Activated CD8-positive, alpha-beta memory T cell treated with anti-CD3 and anti-CD28 coated beads for 4 hours (primary cell): ENCODE results near the gene ATN1.

Experiments used
- DNase-seq, 2 donors: peaks; one replicate each; pipeline ENCODE4 v3.0.0-alpha.2; 2020; ENCODE audit warnings: low read depth in 2 of 2

The ATN1 gene

DNA sequence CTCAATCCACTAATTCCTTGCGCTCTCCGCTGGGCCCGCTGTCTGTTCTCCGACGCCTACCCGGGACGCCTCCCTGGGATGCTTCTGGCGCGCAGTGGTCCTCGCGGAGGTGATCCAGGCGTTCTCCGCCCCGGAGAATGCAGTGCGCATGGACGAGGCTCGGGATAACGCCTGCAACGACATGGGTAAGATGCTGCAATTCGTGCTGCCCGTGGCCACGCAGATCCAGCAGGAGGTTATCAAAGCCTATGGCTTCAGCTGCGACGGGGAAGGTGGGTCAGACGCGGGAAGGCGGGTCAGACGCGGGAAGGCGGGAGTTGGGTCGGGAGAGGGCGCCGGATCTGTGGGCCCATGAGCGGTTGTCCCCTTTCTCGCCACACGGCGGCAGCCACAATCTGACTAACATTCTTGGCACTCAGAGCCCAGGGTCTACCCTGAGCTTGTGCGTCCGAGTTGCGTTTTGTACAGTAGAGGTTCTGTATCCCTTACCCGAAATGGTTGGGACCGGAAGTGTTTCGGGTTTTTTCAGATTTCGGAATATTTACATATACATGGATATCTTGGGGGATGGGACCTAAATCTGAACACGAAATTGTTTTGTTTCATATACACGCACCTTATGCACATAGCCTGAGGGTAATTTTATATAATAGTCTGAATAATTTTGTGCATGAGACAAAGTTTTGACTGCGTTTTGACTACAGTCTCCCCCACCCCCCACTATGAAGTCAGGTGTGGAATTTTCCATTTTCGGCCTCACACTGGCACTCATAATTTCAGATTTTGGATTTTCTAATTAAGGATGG is 16.8 kb downstream of the ATN1 start:
- DNase-seq = peak; percentile 73 to 76

DNA sequence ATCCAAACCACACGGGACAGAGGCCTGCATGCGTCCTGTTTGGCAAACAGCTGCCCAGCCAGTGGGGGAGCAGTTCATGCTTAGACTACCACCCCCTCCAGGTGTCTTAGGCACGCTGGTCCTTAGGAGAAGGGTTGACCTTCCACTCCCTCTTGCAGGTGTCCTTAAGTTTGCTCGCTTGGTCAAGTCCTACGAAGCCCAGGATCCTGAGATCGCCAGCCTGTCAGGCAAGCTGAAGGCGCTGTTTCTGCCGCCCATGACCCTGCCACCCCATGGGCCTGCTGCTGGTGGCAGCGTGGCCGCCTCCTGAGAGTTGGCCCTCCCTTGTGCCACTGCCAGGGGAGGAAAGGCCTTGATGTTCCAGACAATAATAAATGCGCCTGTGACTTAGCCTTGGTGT is 17.9 kb downstream of the ATN1 start:
- DNase-seq = no peak

DNA sequence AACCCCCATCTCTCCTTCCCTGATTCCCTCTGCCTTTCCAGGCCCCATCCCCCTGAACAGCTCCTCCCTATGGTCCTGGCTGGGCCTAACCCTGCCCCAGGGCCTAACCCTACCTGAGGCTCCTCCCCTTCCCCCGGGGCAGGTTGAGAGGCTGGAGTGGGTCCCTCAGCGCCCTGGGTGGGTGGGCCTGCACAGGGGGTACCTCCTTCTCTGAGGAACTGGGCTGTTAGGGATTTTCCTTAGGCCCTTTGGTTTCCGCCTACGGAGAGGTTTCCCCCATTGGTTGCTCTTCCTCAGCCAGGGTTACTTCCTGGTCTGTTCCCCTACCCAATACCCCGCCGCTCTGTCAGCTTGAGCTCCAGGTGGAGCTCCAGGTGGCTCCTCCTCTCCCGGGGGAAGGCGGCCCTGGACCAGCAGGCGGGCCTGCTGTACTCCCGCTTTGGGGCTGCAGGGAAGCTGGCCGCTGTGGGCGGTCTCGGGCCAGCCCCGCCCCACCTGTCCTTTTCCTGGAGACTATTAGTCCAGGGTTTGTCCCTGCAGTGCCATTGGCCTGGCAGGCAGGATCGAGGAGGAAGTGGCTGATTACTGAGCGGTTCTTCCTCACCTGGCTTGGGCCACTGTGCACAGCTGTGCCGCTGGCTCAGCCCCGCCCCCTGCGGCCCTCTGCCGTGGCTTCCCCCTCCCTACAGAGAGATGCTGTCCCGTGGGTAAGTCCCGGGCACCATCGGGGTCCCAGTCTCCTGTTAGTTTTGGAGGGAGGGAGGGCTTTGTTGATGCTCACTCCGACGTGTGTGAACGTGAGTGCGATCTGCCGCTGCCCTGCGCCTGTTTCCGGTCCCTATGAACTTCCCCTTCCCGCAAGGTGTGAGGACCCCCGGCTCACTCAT is 18.5 kb downstream of the ATN1 start:
- DNase-seq = no peak

DNA sequence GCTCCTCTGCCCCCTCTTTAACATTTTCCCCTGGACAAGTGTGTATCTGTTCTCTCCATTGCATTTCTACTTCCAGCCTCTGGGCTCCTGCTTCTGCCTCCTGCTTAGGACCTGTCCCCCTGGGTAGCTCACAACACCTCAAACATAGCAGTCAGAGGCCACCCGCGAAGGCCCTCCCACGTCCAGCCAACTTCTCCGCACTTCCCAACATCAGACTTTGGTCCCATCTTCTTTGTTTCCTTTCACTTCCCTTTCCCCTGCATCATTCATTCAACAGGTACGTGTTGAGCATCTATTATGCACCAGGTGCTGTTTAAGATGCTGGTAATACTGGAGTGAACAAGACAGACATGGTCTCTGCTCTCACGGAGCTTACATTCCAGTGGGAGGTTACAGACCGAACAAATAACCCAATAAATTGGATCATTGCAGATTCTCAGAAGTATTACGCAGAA is 19.2 kb downstream of the ATN1 start:
- DNase-seq = no peak

DNA sequence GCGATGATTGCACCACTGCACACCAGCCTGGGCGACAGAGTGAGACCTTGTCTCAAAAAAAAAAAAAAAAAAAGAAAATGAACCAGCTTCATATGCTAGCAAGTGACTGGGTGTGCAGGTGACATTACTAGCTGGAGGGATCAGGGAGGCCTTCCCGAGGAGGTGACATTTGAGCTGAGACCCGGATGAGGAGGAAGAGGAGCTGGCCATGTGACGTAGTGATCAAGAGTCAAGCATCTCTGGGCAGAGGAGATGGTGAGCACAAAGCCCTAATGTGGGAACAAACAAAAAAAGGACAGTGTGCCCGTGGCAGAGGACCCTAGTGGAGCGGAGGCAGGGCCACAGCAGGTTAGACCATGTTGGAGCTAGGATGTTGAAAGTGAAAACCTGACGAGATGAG is 19.9 kb downstream of the ATN1 start:
- DNase-seq = no peak

DNA sequence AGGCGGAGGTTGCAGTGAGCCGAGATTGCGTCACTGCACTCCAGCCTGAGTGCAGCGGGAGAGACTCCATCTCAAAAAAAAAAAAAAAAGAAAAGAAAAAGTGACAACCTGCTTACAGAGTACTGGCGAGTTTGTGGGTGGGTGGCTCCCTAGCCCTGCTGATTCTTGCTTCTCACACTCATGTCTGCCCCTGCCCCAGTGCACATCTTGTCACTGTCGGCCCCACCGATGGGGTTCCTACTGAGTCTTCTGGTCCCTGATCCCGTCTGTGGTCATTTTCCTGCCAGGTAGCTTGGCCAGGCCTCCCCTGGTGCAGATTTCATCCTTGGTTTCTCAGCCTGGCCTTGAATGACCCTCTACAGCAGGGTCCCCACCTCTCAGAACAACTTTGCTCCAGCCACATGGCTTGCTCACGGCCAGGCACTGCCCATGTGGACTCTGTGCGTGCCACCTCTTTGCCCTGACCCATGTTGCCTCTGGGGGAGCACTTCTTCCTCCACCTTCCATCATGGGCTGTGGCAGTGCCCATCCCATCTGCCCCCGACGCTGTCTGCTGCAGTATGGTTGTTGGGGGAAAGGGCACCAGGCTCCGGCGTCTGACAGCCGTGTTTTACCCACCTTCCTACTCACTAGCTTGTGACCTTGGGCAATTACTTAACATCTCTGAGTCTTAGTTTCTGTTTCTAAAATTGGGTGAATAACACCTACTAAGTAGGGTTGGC is 21.3 kb downstream of the ATN1 start:
- DNase-seq = no peak

DNA sequence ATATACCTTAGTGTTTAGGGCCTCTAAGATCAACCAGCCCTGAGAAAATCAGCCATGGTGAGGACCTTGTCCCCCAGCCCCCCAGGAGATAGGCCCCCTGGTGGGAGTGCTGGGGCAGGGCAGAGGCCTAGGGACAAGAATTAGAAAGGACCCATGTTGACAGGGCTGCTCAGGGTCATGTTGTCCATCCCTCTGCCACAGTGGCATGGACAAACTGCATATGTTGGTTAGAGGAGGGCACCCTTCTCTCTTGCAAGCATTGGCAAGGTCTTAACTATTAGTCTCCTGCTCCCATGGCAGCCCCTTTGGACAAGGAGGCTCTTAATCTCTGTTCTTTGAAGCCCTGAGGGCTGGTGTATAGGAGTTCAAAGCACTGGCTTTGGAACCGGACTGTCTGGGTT is 22.6 kb downstream of the ATN1 start:
- no peak for DNase-seq

DNA sequence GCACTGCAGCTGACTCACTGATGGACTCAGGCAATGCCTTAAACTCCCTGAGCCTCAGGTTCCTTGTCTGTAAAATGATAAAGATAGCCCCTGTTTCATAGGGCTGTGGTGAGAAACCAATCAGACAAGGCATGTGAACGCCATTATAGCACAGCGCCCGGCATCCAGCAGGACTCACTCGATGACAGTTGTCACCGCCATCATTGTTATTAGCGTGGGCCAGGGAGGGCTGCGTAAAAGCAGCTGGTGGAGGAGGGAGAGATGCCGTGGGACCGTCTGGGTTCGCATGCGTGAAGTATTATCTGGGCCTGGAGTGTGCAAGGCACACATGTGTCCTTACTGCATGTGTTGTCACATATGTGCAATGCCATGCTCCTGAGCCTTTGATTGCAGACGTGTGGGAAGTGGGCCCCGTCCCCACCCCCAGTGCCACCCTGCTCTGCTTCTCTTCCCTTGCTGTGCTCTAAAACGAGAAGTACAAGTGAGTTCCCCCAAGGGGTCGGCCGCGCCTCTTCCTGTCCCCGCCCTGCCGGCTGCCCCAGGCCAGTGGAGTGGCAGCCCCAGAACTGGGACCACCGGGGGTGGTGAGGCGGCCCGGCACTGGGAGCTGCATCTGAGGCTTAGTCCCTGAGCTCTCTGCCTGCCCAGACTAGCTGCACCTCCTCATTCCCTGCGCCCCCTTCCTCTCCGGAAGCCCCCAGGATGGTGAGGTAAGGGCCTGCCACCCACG is 23.2 kb downstream of the ATN1 start, which contains the start of gene PTPN6:
PTPN6 (plus strand) TSS at position 546 of the 730 bp plus-strand sequence; CDS start at position 703, 157 bp downstream.
- DNase-seq = peak in 1 of 2 donors; percentile 65

DNA sequence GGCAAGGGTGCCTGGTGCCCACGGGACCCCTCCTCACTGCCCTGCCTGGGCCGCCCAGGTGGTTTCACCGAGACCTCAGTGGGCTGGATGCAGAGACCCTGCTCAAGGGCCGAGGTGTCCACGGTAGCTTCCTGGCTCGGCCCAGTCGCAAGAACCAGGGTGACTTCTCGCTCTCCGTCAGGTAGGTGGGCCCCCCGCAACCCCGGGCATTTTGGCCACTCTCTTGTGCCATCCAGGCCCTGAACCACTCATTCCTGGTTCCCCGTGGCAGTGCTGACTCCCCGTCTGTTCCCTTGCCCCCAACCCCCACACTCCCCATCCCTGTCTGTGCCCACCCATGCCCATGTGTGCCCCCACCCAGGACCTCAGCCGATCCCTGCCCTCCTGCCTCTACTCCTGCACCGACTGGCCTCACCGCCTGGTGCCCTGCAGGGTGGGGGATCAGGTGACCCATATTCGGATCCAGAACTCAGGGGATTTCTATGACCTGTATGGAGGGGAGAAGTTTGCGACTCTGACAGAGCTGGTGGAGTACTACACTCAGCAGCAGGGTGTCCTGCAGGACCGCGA is 23.9 kb downstream of the ATN1 start:
- no peak for DNase-seq

DNA sequence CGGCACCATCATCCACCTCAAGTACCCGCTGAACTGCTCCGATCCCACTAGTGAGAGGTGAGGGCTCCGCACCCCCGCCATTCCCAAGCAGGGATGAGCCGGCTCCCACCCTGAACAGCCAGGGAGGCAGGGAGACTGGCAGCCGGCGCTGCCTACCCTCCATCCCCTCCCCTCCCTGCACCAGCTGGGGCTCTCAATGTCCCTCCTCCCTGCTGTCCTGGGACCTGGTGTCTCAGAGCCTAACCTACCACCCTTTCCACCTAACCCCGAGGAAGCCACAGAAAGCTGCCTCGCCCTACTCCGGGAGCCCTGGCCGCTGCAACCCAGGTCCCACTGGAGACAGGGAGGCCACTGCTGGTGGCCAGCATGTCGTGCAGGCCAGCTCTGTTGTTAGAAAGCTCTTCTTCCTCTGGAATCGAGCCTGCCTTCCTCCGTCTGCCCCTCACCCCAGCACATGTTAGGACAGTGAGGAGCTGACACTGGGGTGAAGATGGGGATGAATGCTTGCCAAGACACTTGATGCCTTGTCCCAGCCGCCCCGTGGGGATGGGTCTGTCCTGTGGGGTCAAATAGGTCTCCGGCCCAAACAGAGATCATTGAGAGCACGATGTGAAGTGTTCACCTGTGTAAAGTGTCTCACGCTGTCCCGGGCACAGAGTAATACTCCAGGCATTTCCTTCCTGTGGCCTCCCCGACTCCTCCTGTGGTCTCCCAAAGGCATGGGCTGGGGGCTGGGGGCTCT is 24.5 kb downstream of the ATN1 start:
- DNase-seq = no peak

DNA sequence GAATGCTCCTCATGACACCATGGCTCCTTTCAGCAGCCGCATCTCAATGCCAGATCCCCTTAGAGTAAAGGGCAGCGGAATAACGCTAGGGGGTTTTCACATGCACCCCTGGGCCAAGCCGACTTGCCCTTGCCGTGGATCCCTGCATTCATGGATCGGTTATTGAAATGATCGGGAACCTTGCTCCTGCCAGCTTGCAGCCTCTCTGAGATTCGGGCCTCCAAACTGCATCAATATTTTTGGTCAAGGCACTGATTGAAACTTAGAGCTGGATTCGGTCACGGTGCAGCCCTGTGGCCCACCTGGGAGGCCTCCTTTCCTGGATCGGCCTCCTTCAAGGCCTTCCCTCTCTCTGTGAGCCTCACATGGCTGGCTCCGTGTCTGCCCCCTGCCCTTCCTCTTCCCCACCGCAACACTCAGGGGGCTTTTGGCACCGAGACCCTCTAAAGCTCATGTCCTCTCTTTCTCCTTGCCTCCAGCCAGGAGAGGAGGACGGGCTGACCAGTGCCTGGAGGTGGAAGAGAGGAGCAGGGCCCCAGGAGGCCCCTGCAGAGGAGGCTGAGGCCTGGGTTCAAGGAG is 25.2 kb downstream of the ATN1 start:
- DNase-seq = no peak

DNA sequence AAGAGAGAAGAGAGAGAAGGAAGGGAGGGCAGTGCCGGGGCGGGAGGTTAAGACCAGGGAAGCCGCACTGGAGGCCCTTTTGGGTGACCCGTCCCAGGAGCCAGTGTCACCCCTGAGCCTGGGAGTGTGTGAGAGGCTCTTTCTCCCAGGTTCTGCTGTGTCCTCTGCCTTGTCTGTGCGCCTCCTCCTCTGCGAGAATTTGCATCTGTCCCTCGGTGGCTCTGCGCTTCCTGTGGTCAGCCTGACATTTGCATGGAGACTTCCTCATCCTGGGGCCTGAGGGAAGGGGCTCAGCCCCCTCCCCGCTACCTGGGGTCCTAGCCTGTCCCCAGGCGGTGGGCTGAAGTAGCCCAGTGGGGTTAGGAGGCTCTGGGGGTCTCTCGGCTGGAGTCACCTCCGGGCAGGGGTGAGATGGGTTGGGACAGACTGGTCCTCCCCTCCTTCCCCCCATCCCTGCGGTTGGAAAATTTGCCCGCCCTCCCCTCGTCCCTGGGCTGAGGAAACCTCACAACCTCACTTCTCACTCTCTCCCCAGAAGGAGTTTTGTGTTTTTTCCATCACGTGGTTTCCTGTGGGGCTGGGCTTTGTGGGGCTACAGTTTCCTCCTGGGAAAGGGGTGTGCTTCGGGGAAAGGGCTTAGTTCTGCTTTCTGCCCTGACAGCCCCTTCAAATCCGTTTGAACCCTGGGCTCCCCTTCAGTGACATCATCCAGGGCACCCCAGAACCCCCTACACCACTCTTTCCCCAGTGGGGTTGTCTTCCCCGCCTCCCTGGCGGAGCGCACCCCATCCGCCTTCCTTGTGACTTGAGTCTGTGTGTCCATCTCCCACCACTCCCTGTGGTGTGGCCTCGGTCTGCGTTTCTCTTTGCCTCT is 25.9 kb downstream of the ATN1 start:
- peak; percentile 80 to 87 for DNase-seq

DNA sequence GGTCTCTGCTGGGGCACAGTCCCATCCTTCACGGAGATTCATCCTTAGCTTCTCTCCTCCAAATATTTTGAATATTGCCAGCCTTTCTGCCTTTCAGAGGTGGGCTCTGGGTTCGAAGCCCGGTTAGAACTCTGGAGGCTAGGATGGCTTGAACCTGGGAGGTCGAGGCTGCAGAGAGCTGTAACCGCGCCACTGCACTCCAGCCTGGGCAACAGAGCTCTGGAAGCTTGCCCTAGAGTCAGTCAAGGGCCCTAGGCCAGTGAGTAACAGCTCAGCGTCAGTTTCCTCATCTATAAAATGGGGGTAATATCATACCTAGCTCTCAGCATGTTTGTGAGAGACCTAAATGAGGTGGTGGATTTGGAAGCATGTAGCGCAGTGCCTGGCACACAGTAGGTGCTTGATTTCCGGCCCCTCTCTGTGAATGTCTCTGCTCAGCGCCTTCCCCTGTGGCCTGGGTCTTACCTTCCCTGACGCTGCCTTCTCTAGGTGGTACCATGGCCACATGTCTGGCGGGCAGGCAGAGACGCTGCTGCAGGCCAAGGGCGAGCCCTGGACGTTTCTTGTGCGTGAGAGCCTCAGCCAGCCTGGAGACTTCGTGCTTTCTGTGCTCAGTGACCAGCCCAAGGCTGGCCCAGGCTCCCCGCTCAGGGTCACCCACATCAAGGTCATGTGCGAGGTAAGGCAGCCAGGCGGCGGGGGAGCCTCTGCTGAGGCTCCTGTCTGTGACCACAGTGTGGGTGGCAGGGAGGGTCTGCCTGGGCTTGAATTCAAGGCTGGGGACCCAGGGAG is 26.8 kb downstream of the ATN1 start:
- DNase-seq = no peak

DNA sequence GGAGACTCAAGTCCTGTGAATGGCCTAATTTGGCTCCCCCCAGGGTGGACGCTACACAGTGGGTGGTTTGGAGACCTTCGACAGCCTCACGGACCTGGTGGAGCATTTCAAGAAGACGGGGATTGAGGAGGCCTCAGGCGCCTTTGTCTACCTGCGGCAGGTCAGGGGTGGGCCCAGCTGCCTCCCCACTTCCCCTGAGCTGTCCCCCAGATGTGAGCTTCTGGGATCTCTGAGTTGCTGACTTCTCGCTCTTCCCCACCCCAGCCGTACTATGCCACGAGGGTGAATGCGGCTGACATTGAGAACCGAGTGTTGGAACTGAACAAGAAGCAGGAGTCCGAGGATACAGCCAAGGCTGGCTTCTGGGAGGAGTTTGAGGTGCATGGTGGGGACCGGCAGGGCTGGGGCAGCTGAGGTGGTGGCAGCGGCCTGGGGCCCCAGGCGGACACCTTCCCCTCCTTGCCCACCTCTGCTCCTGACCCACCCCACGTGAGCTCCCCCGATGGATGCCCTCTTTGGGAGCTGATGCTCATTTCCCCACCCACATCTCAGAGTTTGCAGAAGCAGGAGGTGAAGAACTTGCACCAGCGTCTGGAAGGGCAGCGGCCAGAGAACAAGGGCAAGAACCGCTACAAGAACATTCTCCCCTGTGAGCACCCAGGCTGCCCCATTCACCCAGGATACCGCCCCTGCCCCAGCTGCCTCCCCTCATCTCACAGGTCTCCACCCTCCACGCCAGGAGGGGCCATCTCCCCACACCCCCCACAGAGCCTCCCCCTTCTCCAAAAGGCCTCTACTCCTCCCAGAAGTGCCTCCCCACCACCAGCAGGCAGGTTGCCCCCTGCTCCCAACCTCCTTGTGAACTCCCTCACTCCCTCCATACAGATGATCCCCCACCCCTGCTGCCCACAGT is 27.6 kb downstream of the ATN1 start:
- no peak for DNase-seq

DNA sequence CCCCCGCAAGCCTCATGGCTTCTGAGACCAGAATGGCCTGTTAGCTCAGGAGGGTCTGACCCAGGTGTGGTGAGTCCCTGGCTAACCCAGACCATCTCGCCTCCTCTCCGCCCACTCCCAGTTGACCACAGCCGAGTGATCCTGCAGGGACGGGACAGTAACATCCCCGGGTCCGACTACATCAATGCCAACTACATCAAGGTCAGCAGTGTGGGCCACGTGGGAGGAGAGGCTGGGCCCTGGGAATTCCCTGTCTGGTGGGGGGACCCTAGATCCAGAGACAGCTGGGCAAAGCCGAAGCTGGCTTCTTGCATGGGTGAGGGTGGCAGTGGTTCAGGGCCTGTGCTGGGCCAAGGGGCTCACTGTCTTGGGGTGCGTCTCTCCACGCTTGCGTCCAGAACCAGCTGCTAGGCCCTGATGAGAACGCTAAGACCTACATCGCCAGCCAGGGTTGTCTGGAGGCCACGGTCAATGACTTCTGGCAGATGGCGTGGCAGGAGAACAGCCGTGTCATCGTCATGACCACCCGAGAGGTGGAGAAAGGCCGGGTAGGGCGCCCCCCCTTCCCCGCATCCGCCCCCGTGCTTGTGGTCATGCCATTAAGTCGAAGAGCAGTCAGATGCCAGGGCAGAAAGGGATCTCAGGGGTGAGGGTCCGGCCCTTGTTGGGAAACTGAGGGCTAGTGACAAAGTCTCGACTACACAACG is 28.4 kb downstream of the ATN1 start:
- DNase-seq = no peak

DNA sequence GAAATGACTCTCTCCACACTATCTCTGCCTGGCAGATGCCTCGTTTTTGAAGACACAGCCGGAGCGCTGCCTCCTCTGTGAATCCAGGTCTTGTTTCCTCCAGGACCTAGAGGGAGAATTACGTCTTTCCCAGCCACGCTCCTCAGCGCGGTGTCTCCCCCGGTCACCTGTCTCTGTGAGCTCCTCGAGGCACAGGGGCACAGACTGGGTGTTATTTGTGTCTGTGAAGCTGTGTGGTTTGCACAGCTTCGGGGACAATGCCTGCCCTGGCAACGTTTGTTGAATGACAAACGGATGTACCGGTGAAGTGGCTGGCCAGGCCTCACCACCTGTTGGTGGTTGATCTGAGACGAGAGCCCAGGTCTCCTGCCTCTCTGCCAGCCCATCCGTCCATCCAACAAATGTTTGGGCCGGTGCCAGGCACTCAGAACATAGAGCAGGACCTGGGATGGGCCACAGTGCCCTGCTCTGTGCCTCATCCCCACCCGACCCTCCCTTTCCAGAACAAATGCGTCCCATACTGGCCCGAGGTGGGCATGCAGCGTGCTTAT is 29.5 kb downstream of the ATN1 start:
- no peak for DNase-seq
